Hematopoietic multipotent progenitor cell treated with erythropoietin and hydrocortisone succinate and interleukin-3 and kit ligand, for 17 days (in vitro differentiated cells): ENCODE measurements around the gene ZBED1.
"Not testable (repeated sequence)": the region's sequence is repeated elsewhere in the genome, so short reads cannot be mapped to it uniquely, and the experiment has no call there.

ENCODE experiments used
- DNase-seq: peaks from one replicate; pipeline ENCODE4 v3.0.0-alpha.2; 2015; ENCODE audit warnings: low spot score

The ZBED1 gene

DNA sequence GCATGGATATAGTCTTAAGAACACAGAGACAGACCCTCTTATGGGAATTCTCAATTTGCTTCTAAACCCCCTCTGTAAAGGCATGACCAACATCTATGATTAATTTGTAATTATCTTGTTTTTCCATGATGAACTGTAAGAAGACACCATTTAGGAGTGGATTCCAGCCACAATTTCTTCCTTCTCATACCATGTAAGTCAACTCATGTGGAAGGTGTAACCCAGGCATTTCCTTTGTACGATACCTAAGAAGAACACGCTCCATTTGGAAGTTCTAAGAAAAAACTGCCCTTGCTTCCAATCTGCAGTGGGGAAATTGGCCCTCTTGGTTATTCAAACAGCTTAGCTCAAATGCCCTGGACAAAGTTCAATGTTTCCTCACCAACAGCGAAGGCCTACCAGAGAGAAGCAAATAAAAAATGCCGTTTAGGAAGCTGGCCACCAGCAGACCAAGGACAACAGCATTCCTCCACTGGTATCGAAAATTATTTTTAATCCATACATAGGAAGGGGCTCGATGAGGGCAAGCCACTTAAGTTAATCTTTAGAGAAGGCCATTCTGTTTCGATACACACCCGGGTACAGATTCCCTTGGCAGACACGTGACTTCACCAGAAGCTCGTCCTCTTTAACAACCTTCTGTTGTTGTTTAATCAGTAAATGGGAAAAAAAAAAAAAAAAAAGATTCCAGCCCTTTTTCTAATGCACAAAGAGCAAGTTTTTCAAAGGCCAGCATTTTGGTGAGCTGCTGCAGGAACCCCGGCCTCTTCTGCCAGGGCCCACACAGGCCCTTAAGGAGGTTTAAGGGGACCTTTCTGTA, 2.6 kb downstream of the ZBED1 start:
- DNase-seq, result no peak

DNA sequence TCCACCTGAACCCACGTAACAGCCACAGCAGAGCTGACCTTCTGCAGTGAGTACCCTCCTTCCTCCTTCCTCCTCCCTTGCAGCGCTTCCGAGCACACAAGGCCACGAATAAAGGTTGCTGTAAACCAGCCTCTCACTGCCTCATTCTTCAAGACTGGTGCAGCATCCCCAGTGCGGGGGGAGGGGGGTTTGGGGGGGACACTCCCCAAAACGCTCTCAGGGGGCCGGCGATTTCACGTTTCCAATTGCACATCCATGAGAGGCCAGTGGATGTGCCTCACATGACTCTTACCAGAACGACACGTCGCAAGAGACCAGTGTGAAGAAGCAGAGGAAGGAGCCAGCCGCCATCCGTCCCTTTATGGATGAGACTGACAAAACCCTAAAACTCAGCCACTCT, 5.2 kb downstream of the ZBED1 start:
- no peak for DNase-seq

DNA sequence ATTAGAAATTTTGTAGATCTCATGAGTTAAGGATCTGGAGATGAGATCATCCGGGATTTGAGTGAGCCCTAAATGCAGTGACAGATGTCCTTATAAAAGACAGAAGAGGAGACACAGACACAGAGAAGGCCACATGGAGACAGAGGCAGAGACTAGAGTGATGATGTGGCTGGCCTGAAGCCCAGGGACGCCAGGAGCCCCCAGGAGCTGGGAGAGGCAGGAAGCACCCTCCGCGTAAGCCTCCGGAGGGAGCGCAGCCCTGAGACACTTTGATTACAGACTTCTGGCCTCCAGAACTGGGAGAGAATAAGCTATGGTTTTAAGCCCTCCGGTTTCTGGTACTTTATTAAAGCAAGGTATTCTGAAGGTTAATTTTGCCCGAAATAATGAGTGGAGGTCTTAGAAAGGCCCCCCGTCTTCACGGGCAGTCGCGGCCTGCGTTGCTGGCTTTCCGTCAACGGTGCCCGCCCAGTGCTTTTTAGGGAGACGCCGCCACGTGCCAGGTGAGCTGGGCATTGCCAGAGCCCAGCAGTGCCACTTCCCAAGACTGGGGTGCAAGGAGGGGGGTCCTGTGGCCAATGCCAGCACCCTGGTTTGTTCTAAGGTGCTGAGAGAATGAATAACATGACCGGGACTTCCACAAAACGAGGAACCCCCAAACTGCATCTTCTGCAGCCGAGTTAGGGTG, 8.1 kb downstream of the ZBED1 start:
- DNase-seq, result no peak

DNA sequence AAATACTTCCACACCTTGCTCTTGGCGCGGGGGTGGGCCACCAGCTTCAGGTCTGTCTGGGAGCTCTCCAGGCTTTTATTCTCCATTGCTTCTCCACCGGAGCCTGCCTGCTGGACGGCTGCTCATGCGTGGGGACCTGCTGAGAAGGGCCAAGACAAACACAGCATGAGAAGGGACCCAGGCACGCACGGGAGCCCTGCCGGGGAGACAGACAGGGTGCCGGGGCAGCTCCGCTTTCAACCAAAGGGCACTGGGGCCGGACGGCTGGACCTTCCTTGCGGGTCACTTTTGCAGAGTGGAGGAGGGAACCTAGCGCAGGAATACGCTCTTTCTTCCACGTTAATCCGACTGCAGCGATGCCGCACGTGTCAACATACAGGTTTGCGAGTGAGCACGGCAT, 10.1 kb downstream of the ZBED1 start:
- no peak for DNase-seq

DNA sequence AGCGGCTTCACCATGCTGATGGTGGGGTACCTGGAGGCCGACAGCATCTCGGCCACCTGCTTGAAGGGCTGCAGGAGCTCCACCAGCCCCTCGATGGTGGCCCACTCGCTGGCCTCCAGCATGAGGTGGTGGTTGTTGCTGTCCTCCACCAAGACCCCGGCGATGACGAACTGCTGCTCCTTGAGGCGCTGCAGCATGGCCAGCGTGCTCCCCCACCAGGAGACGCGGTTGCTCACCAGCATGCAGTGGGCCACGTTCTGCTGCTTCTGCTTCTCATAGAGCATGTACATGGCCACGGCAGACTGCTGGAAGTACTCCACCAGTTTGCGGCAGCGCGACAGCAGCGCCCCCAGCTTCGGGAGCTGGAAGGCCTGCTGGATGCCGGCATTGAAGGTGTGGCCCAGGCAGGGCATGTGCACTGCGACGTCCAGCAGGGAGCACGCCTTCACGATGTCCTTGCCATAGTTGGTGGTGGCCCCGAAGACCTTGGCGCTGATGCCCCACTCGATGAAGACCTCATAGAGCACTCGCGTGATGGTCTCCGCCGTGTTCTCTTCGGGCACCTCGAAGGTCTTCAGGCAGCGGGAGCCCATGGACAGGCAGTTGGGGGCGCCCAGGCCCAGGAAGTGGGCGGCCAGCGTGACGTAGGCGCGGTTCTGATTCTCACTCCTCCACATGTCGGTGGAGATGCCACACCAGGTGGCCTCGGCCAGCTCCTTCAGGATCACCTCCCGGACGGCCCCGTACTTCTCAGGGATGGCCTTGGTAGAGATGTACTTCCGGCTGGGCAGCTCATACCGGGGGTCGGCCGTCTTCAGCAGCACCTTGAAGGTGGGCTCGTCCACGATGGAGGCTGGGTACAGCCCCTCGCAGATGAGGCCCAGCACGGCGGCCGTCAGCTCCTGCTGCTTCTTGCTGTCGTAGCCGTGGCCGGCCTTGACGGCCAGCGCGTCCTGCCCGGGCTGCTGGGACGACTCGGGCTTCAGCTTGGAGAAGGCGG, 11.0 kb downstream of the ZBED1 start:
- no peak for DNase-seq

DNA sequence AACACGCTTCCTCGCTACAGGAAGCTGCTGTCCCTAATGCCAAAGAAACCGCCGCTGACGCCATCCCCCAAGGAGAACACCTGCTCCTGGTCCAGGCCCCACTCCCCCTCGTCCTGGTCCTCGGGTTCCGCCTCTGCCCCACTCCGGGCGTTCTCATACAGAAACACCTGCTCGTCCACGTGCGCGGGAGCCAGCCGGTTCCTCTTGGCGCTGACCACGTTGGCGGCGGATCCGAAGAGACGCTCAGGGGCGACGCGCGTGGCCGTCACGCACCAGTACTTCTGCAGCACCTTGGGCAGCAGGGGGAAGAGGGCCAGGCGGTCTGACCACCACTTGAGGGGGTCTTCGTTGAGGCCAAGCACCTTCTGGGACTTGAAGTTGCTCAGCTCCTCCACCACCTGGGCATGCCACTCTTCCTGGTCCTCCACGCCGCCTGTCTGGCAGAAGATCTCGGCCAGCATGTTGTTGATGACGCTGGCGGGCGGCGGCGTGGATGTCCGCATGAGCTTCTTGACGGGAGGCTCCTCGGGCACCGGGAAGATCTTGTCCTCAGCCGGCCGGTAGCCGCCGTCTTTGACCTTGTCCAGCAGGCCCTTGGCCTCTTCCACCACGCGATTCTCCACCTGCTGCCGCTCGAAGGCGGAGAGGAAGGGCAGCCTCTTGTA, 12.0 kb downstream of the ZBED1 start:
- DNase-seq, result no peak

DNA sequence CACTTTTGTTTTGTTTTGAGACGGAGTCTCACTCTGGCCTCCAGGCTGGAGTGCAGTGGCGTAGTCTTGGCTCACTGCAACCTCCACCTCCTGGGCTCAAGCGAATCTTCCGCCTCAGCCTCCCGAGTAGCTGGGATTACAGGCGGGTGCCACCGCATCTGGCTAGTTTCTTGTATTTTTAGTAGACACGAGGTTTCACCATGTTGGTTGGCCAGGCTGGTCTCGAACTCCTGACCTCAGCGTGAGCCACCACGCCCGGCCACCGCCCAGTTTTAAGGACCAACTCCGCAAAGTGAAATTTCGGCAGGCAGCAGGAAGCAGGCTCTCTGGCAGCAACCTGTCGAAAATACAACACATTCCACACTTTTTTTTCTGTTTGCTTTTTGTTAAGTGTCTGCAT, 13.4 kb downstream of the ZBED1 start:
- no peak for DNase-seq

DNA sequence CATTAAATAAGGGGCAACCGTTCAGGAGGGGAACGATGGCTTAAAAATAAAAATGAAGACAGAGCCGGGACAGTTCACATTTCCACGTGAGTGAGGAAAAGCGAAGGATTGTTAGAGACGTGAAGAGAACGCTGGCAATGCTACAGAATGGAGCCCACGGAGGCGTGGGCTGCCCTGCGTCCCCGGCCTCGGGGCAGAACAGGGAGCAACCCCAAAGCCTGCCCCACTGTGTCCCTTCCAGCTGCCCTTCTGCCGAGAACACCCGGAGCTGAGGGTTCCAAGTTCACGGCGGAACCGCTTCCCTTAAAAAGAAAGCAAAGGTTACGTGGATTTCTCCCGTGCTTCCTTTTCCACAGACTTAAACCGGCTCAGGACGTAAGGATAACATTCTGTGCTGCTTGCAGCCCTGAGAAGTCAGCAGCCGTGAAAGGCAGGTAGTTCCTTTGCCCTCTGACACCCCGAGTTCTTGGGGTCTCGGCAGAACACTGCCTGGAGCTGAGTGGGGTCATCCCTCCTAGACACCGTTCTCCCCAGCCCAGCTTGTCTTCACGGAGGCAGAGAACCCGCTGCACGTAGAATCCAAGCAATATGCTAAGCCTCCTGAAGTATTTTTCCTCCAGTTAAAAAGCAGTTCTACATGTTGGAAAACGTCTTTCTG, 14.2 kb downstream of the ZBED1 start:
- DNase-seq, result no peak

DNA sequence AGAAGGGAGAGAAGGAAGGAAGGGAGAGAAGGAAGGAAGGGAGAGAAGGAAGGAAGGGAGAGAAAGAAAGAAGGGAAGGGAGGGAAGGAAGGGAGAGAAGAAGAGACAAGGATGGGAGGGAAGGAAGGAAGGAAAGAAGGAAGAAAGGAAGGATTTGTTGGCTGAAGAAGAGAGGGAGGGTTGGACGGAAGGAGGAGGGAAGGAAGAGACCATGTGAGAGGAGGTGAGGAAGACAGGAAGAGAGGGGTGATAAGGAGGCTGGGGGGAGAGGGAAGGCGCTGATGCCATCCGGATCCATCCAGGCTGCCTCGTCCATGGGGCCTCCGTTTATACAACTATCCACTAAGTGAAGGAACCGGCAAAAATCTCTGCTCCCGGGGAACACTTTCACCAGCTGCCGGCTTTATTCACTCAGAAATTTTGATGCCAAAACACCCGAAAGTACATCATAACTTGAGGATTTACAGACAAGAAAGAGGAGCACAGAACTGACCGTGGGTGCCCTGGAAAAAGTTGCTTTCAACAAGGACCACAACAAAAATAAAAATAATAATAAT, 14.9 kb downstream of the ZBED1 start:
- no peak for DNase-seq

DNA sequence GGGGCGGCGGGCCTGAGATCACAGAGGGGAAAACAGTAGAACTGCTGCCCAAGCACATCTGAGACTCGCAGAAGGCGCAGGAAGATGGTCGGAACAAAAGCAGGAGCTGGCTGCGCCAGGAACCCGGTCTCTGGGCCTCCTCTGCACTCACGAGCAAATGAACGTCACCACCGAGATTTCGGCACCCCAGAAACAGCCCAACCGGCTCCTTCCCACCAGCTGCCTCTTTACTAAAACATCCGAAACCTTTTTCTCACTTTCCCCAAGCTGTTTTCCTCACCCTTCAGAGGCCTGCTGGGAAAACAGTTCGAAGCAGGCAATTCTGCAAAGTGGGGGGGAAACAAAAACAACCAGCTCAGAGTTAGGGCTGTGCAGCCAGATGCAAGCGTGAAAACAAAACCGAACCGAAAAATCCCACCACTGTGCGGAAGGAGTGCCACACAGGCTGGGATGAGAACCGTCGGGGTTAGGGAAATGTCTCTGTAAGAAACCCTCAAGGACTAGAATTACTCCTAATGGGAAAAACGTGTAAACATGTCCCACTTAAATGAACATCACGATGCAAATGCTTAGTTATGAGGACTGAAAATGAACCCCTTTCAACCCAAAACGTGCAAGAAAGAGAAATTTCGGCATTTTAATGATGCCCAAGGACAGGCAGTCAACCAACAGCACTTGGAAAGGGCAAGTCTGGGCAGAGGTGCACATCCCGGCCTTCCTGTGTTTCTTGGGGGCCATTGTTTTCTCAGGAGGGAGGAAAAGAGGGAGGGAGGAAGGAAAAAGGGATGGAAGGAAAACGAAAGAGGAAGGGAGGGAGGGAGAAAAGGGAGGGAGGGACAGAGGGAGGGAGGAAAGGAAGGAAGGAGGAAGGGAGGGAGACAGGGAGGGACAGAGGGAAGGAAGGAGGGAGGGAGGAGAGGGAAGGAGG, 15.8 kb downstream of the ZBED1 start:
- DNase-seq, result no peak

DNA sequence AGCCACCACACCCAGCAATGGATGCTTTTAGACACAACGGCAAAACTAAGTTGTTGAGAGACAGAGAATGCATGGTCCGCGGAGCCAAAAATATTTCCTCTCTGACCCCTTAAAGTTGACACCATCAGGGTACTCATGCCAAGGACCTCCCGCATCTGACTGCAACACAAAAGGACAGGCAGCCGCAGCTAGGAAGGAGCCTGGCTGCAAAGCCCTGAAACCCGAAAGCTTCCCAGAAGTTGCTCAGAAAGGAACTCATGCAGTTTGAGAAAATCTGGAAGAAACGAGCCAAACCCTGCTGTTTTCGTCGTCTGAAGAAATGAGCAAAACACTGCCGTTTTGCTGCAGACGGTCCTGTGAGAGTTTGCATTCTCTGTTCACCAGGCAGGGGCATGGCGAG, 16.5 kb downstream of the ZBED1 start:
- no peak for DNase-seq

DNA sequence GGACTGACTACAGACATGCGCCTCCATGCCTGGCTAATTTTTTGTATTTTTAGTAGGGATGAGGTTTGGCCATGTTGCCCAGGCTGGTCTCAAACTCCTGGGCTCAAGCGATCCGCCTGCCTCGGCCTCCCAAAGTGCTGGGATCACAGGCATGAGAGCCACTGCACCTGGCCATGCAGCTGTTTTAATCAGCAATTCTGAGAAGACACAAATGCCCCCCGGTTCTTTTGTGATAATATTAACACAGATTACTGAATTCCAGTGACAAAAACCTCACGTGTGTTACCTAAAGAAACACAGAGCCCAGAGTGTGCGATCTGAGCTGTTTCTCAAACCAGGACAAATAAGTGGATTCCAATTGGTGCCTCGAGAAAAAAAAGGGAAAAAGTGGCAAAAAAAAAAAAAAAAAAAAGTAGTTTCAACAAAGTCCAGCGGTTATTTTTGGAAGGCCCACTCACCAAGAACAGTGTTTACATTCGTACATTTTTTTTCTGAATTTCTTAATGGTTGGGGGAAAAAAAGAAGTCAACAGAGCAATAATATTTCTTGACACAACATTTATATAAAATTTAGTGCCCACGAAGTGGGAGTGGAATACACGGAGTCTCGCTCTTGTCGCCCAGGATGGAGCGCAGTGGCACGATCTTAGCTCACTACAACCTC, 17.2 kb downstream of the ZBED1 start:
- no peak for DNase-seq

DNA sequence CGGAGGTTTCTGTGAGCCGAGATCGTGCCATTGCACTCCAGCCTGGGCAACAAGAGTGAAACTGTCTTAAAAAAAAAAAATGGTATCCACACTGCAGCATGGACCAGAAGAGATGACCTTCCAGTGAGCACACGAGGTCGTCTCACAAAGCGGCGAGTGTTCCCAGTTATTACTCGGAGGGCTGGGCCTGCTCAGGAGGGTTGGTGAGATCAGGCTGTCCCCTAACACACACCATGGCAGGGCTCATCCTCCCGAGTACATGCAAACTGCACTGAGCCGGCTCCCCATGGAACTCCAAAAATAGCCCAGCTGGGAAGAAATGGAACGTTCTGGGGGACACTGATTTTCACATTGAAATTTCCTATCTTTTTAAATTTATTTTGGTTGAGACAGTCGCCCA, 19.2 kb downstream of the ZBED1 start:
- not testable (repeated sequence) for DNase-seq

DNA sequence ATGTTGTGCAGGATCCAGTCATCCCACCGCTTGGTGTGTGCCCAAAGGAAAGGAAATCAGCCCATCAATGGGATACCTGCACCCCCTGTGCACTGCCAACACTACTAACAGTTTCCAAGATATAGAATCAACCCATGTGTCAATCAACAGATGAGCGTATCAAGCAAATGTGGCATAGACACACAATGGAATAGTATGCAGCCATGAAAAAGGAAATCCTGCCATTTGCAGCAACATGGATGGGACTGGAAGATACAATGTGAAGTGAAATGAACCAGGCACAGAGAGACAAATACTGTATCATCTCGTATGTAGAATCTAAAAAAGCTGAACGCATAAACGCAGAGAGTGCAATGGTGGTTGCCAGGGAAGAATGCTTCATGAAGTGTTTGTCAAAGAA, 20.8 kb downstream of the ZBED1 start:
- not testable (repeated sequence) for DNase-seq

DNA sequence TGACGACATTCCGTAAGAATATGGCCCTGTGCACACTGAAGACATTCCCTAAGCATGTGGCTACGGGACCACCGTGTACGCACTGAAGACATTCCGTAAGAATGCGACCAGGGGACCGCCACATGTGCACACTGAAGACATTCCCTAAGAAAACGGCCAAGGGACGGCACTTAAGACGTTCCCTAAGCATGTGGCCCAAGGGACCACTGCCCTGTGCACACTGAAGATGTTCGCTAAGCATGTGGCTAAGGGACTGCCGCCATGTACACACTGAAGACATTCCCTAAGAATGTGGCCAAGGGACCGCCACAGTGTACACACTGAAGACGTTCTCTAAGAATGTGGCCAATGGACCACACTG, 21.4 kb downstream of the ZBED1 start:
- no peak for DNase-seq

DNA sequence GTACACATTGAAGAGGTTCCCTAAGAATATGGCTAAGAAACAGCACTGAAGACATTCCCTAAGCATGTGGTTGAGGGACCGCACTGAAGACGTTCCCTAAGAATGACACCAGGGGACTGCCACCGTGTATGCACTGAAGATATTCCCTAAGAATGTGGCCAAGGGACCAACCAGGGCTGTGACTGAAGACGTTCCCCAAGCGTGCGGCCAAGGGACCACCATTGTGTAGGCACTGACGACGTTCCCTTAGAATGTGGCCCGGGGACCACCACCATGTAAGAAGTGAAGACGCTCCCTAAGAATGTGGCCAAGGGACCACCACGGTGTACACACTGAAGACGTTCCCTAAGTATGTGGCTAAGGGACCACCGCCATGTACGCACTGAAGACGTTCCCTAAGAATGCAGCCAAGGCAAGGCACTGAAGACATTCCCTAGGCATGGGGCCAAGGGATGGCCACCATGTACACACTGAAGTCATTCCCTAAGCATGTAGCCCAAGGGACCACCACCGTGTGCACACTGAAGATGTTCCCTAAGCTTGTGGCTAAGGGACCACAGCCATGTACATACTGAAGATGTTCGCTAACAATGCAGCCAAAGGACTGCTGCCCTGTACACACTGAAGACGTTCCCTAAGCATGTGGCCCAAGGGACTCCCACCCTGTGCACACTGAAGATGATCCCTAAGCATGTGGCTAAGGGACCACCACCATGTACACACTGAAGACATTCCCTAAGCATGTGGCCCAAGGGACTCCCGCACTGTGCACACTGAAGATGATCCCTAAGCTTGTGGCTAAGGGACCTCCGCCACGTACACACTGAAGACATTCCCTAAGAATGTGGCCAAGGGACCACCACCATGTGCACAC, 22.0 kb downstream of the ZBED1 start:
- no peak for DNase-seq

DNA sequence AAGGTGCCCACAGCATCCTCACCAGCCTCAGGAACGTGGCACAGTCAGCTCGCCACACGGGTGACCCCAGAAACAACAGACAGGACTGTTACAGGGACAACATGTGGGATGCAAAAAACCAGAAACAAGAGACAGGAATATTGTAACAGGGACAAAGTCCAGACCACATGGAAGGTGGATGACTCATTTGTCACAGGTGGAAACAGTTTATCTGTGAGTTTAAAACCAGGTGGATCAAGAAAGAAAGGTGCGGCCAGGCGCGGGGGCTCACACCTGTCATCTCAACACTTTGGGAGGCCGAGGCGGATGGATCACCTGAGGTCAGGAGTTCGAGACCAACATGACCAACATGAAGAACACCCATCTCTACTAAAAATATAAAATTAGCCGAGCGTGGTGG, 23.5 kb downstream of the ZBED1 start:
- not testable (repeated sequence) for DNase-seq

DNA sequence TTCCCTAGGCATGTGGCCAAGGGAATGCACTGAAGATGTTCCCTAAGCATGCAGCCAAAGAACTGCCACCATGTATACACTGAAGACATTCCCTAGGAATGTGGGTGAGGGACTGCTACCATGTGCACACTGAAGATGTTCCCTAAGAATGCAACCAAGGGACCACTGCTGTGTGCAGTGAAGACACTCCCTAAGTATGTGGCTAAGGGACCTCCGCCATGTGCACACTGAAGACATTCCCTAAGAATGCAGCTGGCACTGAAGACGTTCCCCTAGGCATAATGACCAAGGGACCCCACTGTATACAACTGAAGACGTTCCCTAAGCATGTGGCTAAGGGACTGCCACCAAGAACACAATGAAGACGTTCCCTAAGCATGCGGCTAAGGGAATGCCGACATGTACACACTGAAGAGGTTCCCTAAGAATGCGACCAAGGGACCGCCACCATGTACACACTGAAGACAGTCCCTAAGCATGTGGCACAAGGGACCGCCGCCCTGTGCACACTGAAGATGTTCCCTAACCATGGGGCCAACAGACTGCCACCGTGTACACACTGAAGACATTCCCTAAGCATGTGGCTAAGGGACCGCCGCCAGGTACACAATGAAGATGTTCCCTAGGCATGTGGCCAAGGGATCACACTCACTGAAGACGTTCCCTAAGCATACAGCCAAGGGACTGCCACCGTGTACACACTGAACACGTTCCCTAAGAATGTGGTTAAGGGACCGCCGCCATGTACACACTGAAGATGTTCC, 25.6 kb downstream of the ZBED1 start:
- DNase-seq, result no peak
